HUES64 (cell line): ENCODE results near the gene ERCC6. TPM values are rescaled to one million over a fixed set of nuclear protein-coding genes. Genes with fewer than 3 reads are reported as not detected.

Source experiments
- H3K27ac ChIP-seq: 2 replicates; pipeline ENCODE4 v1.7.0; 2013; ENCODE audit warnings: low read depth, low read length, inconsistent platforms
- H3K27me3 ChIP-seq: 2 replicates; pipeline ENCODE4 v1.6.1; 2013; ENCODE audit warnings: mild to moderate bottlenecking, low read length; ENCODE audit not compliant: insufficient read depth
- H3K36me3 ChIP-seq: 2 replicates; pipeline ENCODE4 v1.6.1; 2013; ENCODE audit warnings: mild to moderate bottlenecking, low read length; ENCODE audit not compliant: insufficient read depth
- H3K4me1 ChIP-seq: 2 replicates; pipeline ENCODE4 v1.6.1; 2013; ENCODE audit warnings: mild to moderate bottlenecking, low read length, moderate library complexity; ENCODE audit not compliant: insufficient read depth
- H3K4me3 ChIP-seq: 2 replicates; pipeline ENCODE4 v1.5.1; 2013; ENCODE audit warnings: mild to moderate bottlenecking, low read length, moderate library complexity
- H3K9ac ChIP-seq: 2 replicates; pipeline ENCODE4 v1.6.1; 2013; ENCODE audit warnings: mild to moderate bottlenecking, low read depth, low read length
- H3K9me3 ChIP-seq: 2 replicates; pipeline ENCODE4 v1.6.1; 2013; ENCODE audit warnings: low read depth, low read length; ENCODE audit not compliant: insufficient read depth
- WGBS: fragments of 150-250, 120-280 bp; methylation state at CpG from one replicate; pipeline ENCODE4 v1.1.7; 2013; ENCODE audit warnings: missing lambda C conversion rate; 5-methylcytosine and 5-hydroxymethylcytosine counted together
- polyA plus RNA-seq, 2 experiments: library from polyadenylated mRNA; stranded (reverse); fragments of 50-300 nt; gene quantifications; one replicate each; pipeline ENCODE4 v1.2.3, GENCODE V29; 2013

Gene ERCC6
- 5.7 TPM for polyA plus RNA-seq (2013, experiment 1 of 2)
- polyA plus RNA-seq (2013, experiment 2 of 2) = 4.7 TPM

- Histone ChIP-seq H3K36me3 (no peaks in the 10 kb centered on the region), H3K9me3 (0 out of 2 replicates have a peak, but pooled peaks cover 1% of the 10 kb centered on the region), H3K9ac (peak within 1 kb of the TSS; percentile 56), H3K4me1 (peaks cover 6% of the 10 kb centered on the region), H3K4me3 (peak within 1 kb of the TSS; percentile 59), H3K27ac (peak within 1 kb of the TSS; percentile 48; the same call in 1 of the 2 replicates), H3K27me3 (peaks cover 19% of the 10 kb centered on the region)
- 7% methylated on average over 75 of the region's 75 CpGs for WGBS
These were observed at the start of gene ERCC6 for GRCh38 chr10:49538381-49539319. Gene ERCC6, minus strand, starts transcription at chr10:49539121.

- WGBS = 94% methylated on average over 3 of the region's 4 CpGs
- no peaks in the 10 kb centered on the region for H3K9me3 ChIP-seq
These were observed 49.1 kb upstream of the ERCC6 start for GRCh38 chr10:49587981-49588380.

DNA sequence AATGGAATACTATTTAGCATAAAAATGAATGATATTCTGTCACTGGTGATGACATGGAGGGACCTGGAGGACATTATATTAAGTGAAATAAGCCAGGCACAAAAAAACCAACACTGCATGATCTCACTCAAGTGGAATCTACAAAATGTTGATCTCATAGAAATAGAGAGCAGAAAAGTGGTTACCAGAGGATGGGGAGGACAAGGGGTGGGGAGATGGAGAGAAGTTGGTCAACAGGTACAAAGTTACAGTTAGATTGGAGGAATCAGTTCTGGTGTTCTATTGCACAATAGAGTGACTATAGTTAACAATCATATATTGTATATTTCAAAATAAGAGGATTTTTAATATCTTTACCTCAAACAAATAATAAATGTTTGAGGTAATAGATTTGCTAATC is 46.5 kb upstream of the ERCC6 start:
- H3K4me1 ChIP-seq = no peaks in the 10 kb centered on the region; the same call in 1 of the 2 replicates
- no peak overlapping the region for H3K27ac ChIP-seq
- H3K4me3 ChIP-seq = no peak overlapping the region
- no peaks in the 10 kb centered on the region for H3K9me3 ChIP-seq
- no peaks in the 10 kb centered on the region for H3K36me3 ChIP-seq
- no peak overlapping the region for H3K9ac ChIP-seq
- H3K27me3 ChIP-seq = no peaks in the 10 kb centered on the region

More at GRCh38 chr10:49587981-49588380, 49.1 kb upstream of the ERCC6 start:
- Histone ChIP-seq H3K4me1 (no peaks in the 10 kb centered on the region; the same call in 1 of the 2 replicates), H3K9ac (no peak overlapping the region), H3K27ac (no peak overlapping the region), H3K4me3 (no peak overlapping the region), H3K27me3 (no peaks in the 10 kb centered on the region), H3K36me3 (no peaks in the 10 kb centered on the region)

DNA sequence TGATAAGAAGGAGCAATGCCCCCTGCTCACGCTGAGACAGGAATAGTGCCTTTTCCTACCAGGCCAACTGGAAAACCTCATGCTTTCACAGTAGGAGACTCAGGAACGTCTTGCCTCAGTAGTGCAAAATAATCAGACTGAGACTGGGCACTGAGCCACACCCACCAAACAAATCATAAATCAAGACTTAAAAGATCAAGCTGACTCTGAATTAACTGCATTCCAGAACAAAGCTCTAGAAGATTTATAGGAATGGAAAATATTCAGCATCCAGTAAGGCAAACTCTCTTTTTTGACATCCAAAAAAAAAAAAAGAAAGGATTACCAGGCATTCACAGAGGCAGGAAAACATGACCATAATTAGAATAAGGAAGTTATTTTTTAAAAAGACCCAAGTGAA is 40.7 kb upstream of the ERCC6 start:
- WGBS = 77% methylated on average over 2 of the region's 2 CpGs
- H3K9me3 ChIP-seq = no peaks in the 10 kb centered on the region
- no peak overlapping the region for H3K9ac ChIP-seq
- H3K4me1 ChIP-seq = no peaks in the 10 kb centered on the region
- H3K4me3 ChIP-seq = no peak overlapping the region
- no peaks in the 10 kb centered on the region for H3K36me3 ChIP-seq
- H3K27ac ChIP-seq = no peak overlapping the region
- H3K27me3 ChIP-seq = no peaks in the 10 kb centered on the region

DNA sequence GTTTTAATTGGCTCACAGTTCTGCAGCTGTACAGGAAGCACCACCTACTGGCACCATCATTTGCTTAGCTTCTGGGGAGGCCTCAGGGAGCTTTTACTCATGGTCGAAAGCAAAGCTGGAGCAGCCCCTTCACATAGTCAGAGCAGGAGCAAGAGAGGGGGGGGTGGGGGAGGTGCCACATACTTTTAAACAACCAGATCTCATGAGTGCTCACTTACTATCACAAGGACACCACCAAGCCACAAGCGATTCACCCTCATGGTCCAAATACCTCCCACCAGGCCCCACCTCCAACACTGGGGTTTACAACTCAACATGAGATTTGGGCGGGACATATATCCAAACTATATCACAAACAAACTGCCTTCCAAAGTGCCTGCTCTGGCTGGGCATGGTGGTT is 39.5 kb upstream of the ERCC6 start:
- Histone ChIP-seq H3K36me3 (no peaks in the 10 kb centered on the region), H3K27me3 (no peaks in the 10 kb centered on the region), H3K27ac (no peak overlapping the region), H3K4me1 (no peaks in the 10 kb centered on the region), H3K9ac (no peak overlapping the region), H3K9me3 (no peaks in the 10 kb centered on the region), H3K4me3 (no peak overlapping the region)
- 95% methylated on average over 2 of the region's 3 CpGs for WGBS

DNA sequence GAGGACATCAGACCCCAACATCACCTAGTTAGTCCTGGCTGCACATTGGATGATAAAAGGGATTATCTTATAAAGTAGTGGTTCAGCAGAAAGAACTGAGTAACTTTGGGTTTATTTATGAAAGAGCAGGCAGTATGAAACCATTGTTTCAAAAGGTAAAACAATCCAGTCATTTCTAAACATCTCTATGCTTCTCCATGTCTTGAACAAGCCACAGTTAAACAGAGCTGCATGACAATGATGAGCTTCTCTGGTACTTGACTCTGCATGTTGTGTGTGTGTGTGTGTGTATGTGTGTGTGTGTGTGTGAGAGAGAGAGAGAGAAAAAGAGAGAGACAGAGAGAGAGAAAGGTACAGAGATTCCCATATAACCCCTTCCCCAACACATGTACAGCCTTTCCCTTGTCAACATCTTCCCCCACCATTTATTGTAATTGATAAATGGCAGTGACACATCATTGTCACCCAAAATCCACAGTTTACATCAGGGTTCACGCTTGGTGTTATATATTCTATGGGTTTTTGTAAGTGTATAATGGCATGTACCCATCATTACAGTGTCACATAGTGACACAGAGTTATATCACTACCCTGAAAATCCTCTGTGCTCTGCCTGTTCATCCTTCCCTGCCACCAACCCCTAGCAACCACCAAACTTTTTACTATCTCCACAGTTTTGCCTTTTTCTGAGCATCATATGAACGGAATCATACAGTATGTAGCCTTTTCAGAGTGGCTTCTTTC is 38.4 kb upstream of the ERCC6 start:
- H3K9ac ChIP-seq = no peak overlapping the region
- H3K9me3 ChIP-seq = no peaks in the 10 kb centered on the region
- H3K27ac ChIP-seq = no peak overlapping the region
- WGBS = 86% methylated on average over 1 of the region's 2 CpGs
- H3K36me3 ChIP-seq = no peaks in the 10 kb centered on the region
- no peak overlapping the region for H3K4me3 ChIP-seq
- no peaks in the 10 kb centered on the region for H3K4me1 ChIP-seq
- no peaks in the 10 kb centered on the region for H3K27me3 ChIP-seq

GRCh38 chr10:49575489-49576072 is 36.7 kb upstream of the ERCC6 start:
- H3K36me3 ChIP-seq = no peaks in the 10 kb centered on the region
- H3K27ac ChIP-seq = no peak overlapping the region
- H3K9me3 ChIP-seq = no peaks in the 10 kb centered on the region
- H3K4me1 ChIP-seq = no peaks in the 10 kb centered on the region
- WGBS = 91% methylated on average over 11 of the region's 11 CpGs
- H3K9ac ChIP-seq = no peak overlapping the region
- H3K27me3 ChIP-seq = no peaks in the 10 kb centered on the region
- no peak overlapping the region for H3K4me3 ChIP-seq

GRCh38 chr10:49572594-49573114 is 33.7 kb upstream of the ERCC6 start:
- peaks cover 3% of the 10 kb centered on the region; the same call in 1 of the 2 replicates for H3K9me3 ChIP-seq
- H3K27ac ChIP-seq = no peak overlapping the region
- no peak overlapping the region for H3K4me3 ChIP-seq
- H3K27me3 ChIP-seq = no peaks in the 10 kb centered on the region
- H3K9ac ChIP-seq = no peak overlapping the region
- no peaks in the 10 kb centered on the region for H3K36me3 ChIP-seq
- no peaks in the 10 kb centered on the region for H3K4me1 ChIP-seq
- WGBS = 92% methylated on average over 9 of the region's 9 CpGs

GRCh38 chr10:49571388-49571787 is 32.5 kb upstream of the ERCC6 start:
- no peak overlapping the region for H3K27ac ChIP-seq
- no peak overlapping the region for H3K4me3 ChIP-seq
- WGBS = 84% methylated on average over 2 of the region's 2 CpGs
- peaks cover 3% of the 10 kb centered on the region; the same call in 1 of the 2 replicates for H3K9me3 ChIP-seq
- no peak overlapping the region for H3K9ac ChIP-seq
- no peaks in the 10 kb centered on the region for H3K27me3 ChIP-seq
- no peaks in the 10 kb centered on the region for H3K36me3 ChIP-seq
- no peaks in the 10 kb centered on the region for H3K4me1 ChIP-seq

DNA sequence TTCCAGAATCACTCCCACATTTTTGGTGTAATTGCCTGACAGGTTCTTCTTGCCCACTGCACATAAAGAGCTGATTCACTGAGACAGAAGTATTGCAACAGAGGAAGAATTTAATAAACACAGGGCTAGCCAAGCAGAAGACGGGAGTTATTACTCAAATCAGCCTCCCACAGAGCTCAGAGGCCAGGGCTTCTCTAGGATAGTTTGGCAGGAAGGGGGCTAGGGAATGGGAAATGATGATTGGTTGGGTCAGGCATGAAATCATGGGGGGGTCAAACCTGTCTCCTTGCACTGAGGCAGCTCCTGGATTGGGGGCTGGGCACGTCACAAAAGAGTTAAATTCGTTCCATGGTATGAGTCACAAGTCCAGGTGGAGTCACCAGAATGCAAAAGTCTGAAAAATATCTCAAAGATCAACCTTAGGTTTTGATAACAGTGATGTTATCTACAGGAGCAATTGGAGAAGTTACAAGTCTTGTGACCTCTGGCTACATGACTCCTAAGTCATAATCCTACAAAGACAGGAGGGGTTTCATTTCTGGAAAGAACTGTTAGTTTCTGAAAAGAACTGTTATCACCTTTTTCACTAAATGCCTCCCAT is 30.2 kb upstream of the ERCC6 start:
- Histone ChIP-seq H3K4me3 (no peak overlapping the region), H3K27me3 (no peaks in the 10 kb centered on the region), H3K27ac (no peak overlapping the region), H3K9ac (no peak overlapping the region), H3K36me3 (no peaks in the 10 kb centered on the region), H3K4me1 (no peaks in the 10 kb centered on the region), H3K9me3 (peaks cover 3% of the 10 kb centered on the region; the same call in 1 of the 2 replicates)
- whole genome bisulfite sequencing = 83% methylated on average over 3 of the region's 3 CpGs
